Lower leg skin (tissue), 4 donors: ENCODE data around the gene R3HDML. TPM values are rescaled to one million over a fixed set of nuclear protein-coding genes. Genes with fewer than 3 reads are reported as not detected.

ENCODE experiments used
- DNase-seq, 2 donors: peaks; one replicate each; pipeline ENCODE4 v3.0.0-alpha.2; 2019; ENCODE audit warnings: low spot score in 2 of 2
- H3K4me3 ChIP-seq: fragments of 200-600 bp; sonication (generic); 2 replicates; pipeline ENCODE4 v1.5.1; 2017; ENCODE audit warnings: mild to moderate bottlenecking, low read depth; ENCODE audit not compliant: poor library complexity, severe bottlenecking
- POLR2A ChIP-seq, 2 donors: fragments of 450-650 bp; IDR thresholded peaks; one replicate each; pipeline ENCODE4 v1.6.1; 2016 to 2017; ENCODE audit warnings: antibody characterized with exemption in 2 of 2, mild to moderate bottlenecking in 1 of 2, moderate library complexity in 1 of 2
- WGBS, 2 donors: methylation state at CpG; one replicate each; pipeline ENCODE4 v1.1.5; 2018; 5-methylcytosine and 5-hydroxymethylcytosine counted together
- intact Hi-C: fragments of 100-400 bp; cut with DNase I; formaldehyde crosslinking; loops from one replicate; pipeline ENCODE4 v1.15.0; 2023; ENCODE audit warnings: low total_unique reads
- total RNA-seq, 4 donors: library from RNA; depleted of rRNA; stranded (reverse); fragments of >200 nt; gene quantifications; one replicate each; pipeline ENCODE4 v1.1.0, GENCODE V29; 2016
- TF ChIP-seq, protein P1 (sequence below), 3 donors: fragments of 450-650 bp; IDR thresholded peaks; one replicate each; pipeline ENCODE4 v1.5.1; 2016; ENCODE audit warnings: antibody characterized with exemption in 3 of 3, mild to moderate bottlenecking in 3 of 3, moderate library complexity in 2 of 3

Gene R3HDML
- total RNA-seq, 4 donors from 2014 or later: not detected

DNA sequence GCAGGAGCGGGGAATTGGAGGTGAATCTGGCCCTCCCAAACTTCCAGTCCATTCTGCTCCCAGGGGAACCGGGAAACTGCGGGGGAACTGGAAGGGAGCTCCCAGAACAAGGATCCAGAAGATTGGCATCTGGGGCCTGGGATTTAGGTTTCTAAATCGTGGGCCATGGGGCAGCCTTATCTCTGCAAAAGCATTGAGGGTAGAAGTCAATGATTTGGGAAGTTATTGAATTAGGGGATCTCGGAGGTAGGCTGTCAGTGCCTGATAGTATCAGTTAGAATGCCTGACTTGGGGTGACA, 63.8 kb downstream of the R3HDML start:
- intact Hi-C loops: loop anchor here (10.0 kb wide), 1 partner anchor 54 kb away; no protein-coding TSS in a partner anchor
- TF ChIP-seq, protein P1, sequence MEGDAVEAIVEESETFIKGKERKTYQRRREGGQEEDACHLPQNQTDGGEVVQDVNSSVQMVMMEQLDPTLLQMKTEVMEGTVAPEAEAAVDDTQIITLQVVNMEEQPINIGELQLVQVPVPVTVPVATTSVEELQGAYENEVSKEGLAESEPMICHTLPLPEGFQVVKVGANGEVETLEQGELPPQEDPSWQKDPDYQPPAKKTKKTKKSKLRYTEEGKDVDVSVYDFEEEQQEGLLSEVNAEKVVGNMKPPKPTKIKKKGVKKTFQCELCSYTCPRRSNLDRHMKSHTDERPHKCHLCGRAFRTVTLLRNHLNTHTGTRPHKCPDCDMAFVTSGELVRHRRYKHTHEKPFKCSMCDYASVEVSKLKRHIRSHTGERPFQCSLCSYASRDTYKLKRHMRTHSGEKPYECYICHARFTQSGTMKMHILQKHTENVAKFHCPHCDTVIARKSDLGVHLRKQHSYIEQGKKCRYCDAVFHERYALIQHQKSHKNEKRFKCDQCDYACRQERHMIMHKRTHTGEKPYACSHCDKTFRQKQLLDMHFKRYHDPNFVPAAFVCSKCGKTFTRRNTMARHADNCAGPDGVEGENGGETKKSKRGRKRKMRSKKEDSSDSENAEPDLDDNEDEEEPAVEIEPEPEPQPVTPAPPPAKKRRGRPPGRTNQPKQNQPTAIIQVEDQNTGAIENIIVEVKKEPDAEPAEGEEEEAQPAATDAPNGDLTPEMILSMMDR (IDR thresholded peaks at IDR 0.05): no peak
- no peak for TF ChIP-seq POLR2A (IDR thresholded peaks at IDR 0.05)
- no peak for DNase-seq
- H3K4me3 ChIP-seq: no peak overlapping the region
- 78 to 84% methylated on average over 5 of the region's 5 CpGs for WGBS, 2 donors

Other genes starting within 250 kb of the R3HDML start
- gene JPH2, start 149.9 kb upstream of the R3HDML start, total RNA-seq: 10 to 100 TPM in 1 of 4 donors, 1 to 10 TPM in 3; 1.5 to 10.9 (median 5.6) TPM
- gene OSER1, start 126.3 kb upstream of the R3HDML start, total RNA-seq: 10 to 100 TPM; 41.2 to 49.6 (median 46.8) TPM
- under 1 TPM in 1 of 4 donors, not detected in 3; 0.91 TPM for gene GDAP1L1, start 89.7 kb upstream of the R3HDML start, total RNA-seq
- gene FITM2, start 25.8 kb upstream of the R3HDML start, total RNA-seq: 10 to 100 TPM in 1 of 4 donors, 1 to 10 TPM in 3; 7.6 to 13.0 (median 9.5) TPM
- not detected for gene HNF4A, start 18.7 kb downstream of the R3HDML start, total RNA-seq
- gene TTPAL, start 138.8 kb downstream of the R3HDML start, total RNA-seq: 10 to 100 TPM; 27.1 to 36.8 (median 31.7) TPM
- 100 to 1,000 TPM; 102 to 142 (median 124) TPM for gene SERINC3, start 185.0 kb downstream of the R3HDML start, total RNA-seq
- 10 to 100 TPM; 21.5 to 42.6 (median 28.2) TPM for gene PKIG, start 245.5 kb downstream of the R3HDML start, total RNA-seq